GM11168 (cell line): Measurements from ENCODE around the gene ORC5.

Experiments
- in situ Hi-C: fragments of 300-500 bp; cut with MboI; formaldehyde crosslinking; loops from one replicate; pipeline ENCODE4 v1.12.0; 2022; ENCODE audit warnings: low sequenced_read_pairs; ENCODE audit not compliant: unreplicated experiment

Gene ORC5

GRCh38 chr7:104135760-104136558 lies 71.9 kb downstream of the ORC5 start:
- in situ Hi-C loops: no loop called here

DNA sequence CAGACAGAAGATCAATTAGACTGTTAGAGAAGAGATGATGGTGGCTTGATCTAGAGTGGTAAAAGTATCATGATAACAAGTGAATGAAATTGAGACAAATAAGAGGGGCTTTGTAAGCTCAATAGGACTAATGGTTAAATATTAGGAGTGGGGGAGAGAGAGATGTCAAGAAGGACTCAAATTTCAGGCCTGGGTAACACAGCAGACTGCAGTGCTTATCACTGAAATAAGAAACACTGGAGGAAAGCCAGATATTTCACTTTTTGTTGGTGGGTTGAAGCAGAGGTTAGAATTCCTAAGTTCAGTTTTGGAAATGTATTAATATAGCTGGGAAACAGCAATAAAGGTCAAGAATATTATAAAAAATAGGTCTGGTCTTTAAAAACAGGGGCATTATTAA lies 74.6 kb downstream of the ORC5 start:
- in situ Hi-C loops: no loop called here

- in situ Hi-C loops: no loop called here
Observed at GRCh38 chr7:104130726-104131125, 77.1 kb downstream of the ORC5 start.

DNA sequence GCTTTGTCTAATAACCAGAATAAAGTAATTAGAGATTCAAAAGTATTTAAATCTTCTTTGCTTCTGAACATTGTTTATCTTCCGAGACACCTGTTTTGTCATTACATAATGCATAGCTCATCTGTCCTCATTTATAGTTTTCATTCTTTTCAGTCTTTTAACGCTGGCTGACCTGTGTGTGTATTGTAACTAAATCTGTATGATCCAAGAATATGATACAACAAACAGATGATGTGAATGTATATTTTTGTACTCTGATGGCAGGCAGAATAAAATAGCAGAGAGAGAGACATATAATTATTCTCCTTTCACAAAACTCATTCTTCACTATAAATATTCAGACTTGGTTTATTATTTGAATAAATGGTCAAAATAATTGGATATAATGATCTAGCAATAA lies 80.6 kb downstream of the ORC5 start:
- in situ Hi-C loops: loop anchor here (10.0 kb wide), 1 partner anchor 112 kb away; no protein-coding TSS in a partner anchor

DNA sequence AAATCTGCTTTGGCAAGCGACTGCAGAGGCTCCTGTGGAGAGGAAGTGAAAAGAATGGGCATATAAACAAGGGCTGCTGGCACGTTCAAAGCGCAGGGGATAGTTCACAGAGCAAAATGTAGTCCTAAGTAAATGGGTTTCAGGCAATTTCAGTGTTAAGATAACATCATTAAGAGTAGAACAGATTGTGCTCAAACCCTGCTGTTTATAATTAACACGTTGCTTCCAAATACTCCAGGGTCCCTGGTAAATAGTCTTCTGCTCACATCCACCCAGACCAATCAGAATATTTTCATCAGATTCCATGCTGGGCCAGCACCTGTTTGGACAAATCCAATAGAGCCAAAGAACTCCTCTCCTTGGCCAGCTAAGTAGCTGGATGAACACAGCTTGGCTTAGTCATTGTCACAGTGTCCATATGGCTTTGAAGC lies 81.4 kb downstream of the ORC5 start:
- in situ Hi-C loops: loop anchor here (10.0 kb wide), 1 partner anchor 112 kb away; no protein-coding TSS in a partner anchor

DNA sequence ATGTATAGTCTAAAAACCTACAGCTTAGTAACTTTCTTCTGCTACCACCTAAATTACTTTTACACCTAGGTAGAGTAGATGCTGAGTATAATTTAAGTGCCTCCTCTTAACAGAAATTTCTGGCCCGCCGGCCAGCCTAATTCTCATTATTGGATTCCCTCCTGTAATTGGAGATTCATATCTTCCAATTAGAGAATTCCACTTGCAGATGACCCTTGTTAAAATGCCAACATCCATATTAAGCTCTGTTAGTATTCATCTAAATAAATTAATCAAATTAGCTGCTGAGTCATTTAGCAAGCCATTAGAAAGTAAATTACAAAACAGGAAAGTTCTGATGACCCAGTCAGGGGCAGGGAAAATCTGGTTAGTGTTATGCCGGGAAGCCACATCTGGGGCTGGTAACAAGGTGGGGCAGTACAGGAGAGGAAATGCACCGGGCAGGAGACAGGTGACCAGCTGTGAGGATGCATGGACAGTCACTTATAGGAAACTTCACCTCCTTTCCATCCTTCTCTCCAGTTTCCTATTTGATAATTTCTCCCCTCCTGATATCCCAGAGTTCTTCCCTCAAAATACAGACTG lies 82.8 kb downstream of the ORC5 start:
- in situ Hi-C loops: loop anchor here (10.0 kb wide), 1 partner anchor 110 kb away; no protein-coding TSS in a partner anchor

- in situ Hi-C loops: loop anchor here (10.0 kb wide), 1 partner anchor 110 kb away; no protein-coding TSS in a partner anchor
Observed at GRCh38 chr7:104124469-104124868, 83.3 kb downstream of the ORC5 start.

- in situ Hi-C loops: loop anchor here (10.0 kb wide), 1 partner anchor 109 kb away; no protein-coding TSS in a partner anchor
Observed at GRCh38 chr7:104123786-104124185, 84.0 kb downstream of the ORC5 start.

GRCh38 chr7:104113788-104114187 lies 94.0 kb downstream of the ORC5 start:
- in situ Hi-C loops: no loop called here

DNA sequence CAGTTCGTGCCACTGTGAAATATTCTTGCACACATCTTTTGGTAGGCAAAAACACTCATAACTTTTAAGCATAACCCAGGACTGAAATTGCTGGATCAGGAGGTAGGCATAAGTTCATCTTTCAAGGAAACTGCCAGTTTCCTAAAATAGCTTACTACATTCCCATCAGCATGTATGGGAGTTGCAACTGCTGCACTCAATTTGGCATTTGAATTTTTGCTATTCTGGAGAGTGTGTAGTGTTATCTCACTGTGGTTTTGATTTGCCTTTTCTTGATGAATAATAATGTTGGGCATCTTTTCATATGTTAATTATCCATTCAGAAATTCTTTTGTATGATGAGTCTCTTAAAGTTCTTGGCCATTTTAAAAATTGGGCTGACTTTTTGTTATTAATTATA lies 95.2 kb downstream of the ORC5 start:
- in situ Hi-C loops: no loop called here

DNA sequence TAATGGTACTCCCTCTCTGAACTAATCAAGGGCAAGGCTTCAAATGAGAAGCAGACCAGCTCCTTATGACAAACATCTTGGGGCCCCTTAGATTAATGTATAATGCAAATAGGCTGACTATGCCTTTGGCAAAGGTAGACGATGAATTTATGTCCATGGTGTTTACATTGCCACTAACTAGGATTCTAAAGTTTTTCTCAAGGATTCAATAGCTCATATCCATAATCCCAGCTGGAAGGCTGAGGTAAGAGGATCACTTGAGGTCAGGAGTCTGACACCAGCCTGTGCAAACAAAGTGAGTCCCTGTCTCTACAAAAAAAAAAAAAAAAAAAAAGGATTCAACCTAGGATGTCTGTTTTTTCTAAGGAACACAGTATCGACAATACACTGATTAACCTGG lies 96.5 kb downstream of the ORC5 start:
- in situ Hi-C loops: no loop called here

- in situ Hi-C loops: no loop called here
Observed at GRCh38 chr7:104106108-104106905, 101.5 kb downstream of the ORC5 start.

DNA sequence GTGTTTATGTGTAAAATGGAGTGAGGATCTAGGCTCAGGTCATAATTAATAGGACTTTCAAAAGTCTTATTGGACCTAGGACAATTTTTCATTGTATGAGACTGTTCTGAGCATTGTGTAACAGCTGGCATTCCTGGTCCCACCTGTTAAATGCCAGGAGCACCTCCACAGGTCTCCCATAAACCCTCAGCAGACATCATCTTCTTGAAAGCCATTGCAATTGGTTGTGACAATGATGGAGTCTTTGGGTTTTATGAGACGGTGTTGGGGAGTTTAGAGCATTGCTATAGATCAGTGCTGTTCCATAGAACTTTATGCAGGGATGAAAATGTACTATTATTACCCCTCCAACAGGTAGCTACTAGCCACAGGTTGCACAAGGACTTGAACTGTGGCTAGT lies 108.9 kb downstream of the ORC5 start:
- in situ Hi-C loops: no loop called here

DNA sequence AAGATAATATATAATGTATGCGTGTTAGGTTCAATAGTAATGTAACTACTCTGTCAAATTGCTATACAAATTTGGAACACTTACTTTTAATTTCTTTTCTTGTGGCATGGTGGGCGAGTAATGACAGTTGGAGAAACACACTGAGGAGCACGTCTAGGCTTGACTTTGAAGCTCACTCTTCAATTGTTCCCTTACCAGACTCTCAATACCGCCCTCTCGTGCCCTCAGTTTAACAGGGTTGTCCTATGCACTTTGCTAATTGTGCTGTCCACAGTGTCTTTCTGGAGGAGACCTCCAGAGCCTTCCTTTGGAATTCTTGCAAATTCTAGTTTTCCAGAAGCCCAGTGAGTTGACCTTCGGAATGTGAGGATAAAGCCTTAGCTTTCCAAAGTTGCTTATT lies 111.1 kb downstream of the ORC5 start:
- in situ Hi-C loops: no loop called here

DNA sequence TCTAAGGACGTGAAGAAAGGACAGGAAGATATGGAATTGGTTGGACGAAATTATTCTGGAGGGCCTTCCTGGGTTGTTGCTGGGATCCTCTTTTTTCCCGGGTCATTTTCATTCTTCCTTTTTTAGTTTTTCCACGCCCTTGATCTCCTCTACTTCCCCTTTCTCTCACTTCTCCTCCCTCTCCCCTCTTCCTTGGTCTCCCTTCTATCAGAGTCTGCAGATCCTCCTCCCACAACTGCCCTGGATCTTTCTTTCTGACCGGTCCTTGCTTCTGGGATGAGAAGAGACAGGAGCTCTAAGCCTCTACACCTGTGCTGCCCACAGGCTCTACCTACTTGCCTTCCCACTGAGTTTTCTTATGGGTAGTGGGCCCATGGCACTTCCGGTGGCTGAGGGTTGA lies 114.7 kb downstream of the ORC5 start:
- in situ Hi-C loops: no loop called here

- in situ Hi-C loops: no loop called here
Observed at GRCh38 chr7:104091242-104091641, 116.6 kb downstream of the ORC5 start.

- in situ Hi-C loops: no loop called here
Observed at GRCh38 chr7:104089612-104090011, 118.2 kb downstream of the ORC5 start.

DNA sequence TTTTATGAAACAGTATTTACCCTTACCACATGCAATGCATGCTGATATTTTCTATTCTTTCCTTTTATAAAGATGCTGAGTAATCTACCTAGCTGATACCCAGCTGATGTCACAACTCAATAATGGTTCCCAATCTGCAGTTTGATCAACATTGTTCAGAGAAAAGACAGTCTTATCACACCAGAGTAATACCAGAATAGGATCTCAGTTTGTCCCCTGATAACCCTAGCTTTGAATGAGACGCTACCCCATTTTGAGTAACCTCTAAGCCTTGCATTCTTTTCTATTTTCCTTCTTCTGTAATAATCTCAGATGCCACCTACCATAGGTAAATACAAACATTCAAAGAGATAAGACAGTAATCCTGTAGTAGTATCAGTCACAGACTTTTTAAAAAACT lies 118.8 kb downstream of the ORC5 start:
- in situ Hi-C loops: no loop called here
